ENCODE results near the gene KLHL40.

KLHL40 gene

GRCh38 chr3:42690766-42691680 is 5.7 kb downstream of the KLHL40 start:
- Histone ChIP-seq H3K9ac (ENCODE audit: low read depth, low read length, poor library complexity) (no peak overlapping the region), H3K27ac (replicated peaks; ENCODE audit: low read length) (no peak overlapping the region), H2BK15ac (ENCODE audit: low read length) (no peak overlapping the region), H4K8ac (ENCODE audit: low read depth, low read length) (no peak overlapping the region), H2AFZ (ENCODE audit: low read length) (no peak overlapping the region), H3K27me3 (ENCODE audit: control insufficient read depth in 3 of 3, insufficient read depth in 3 of 3, low read depth in 1 of 3, low read length in 3 of 3) (peaks cover 0 to 27% (median 0%) of the 10 kb centered on the region in 3 experiments), H3K9me3 (replicated peaks in 1 of 2; ENCODE audit: control insufficient read depth in 2 of 2, insufficient read depth in 1 of 2, low read depth in 1 of 2, low read length in 2 of 2) (no peaks in the 10 kb centered on the region), H2BK12ac (ENCODE audit: low read length) (no peak overlapping the region), H2AK5ac (ENCODE audit: low read depth, low read length) (no peak overlapping the region), H3K14ac (ENCODE audit: low read length) (no peak overlapping the region), H2BK120ac (ENCODE audit: low read depth, low read length) (no peak overlapping the region), H3K23ac (ENCODE audit: low read depth, low read length, poor library complexity) (no peak overlapping the region), H3K4me2 (ENCODE audit: insufficient read depth, low read length, poor library complexity, severe bottlenecking) (no peak overlapping the region), H3K4ac (ENCODE audit: low read length) (no peak overlapping the region), H3K79me1 (ENCODE audit: low read depth, low read length) (no peaks in the 10 kb centered on the region), H3K4me1 (ENCODE audit: control insufficient read depth in 2 of 2, insufficient read depth in 1 of 2, low read depth in 1 of 2, low read length in 2 of 2) (peaks cover 0 to 8% of the 10 kb centered on the region in 2 donors), H3K18ac (ENCODE audit: low read length) (peak overlapping the region; percentile 29), H4K91ac (ENCODE audit: low read depth, low read length, poor library complexity) (no peak overlapping the region), H2BK5ac (ENCODE audit: low read length) (no peak overlapping the region), H3K36me3 (replicated peaks in 1 of 2; ENCODE audit: control insufficient read depth in 2 of 2, insufficient read depth in 2 of 2, low read length in 2 of 2) (no peaks in the 10 kb centered on the region), H3K4me3 (ENCODE audit: low read length in 2 of 2) (no peak overlapping the region)
- WGBS, 2 donors (ENCODE audit: extremely low coverage in 2 of 2, insufficient read length in 2 of 2, insufficient replicate concordance in 1 of 2), result no CpG with 5 or more reads among the region's 10 CpGs
- no peak for DNase-seq (ENCODE audit: low spot score)

GRCh38 chr3:42691816-42692666 is 6.7 kb downstream of the KLHL40 start:
- no peak overlapping the region for H2BK5ac ChIP-seq (ENCODE audit: low read length)
- H3K4me2 ChIP-seq (ENCODE audit: insufficient read depth, low read length, poor library complexity, severe bottlenecking), result no peak overlapping the region
- no peak overlapping the region for H3K27ac ChIP-seq (replicated peaks; ENCODE audit: low read length)
- WGBS, 2 donors (ENCODE audit: extremely low coverage in 2 of 2, insufficient read length in 2 of 2, insufficient replicate concordance in 1 of 2), result no CpG with 5 or more reads among the region's 13 CpGs
- no peak for DNase-seq (ENCODE audit: low spot score)
- H2BK15ac ChIP-seq (ENCODE audit: low read length), result no peak overlapping the region
- H3K27me3 ChIP-seq (ENCODE audit: control insufficient read depth in 3 of 3, insufficient read depth in 3 of 3, low read depth in 1 of 3, low read length in 3 of 3), result peaks cover 0 to 31% (median 0%) of the 10 kb centered on the region in 3 experiments
- H2AK5ac ChIP-seq (ENCODE audit: low read depth, low read length), result peak overlapping the region; percentile 23
- no peak overlapping the region for H4K91ac ChIP-seq (ENCODE audit: low read depth, low read length, poor library complexity)
- H3K23ac ChIP-seq (ENCODE audit: low read depth, low read length, poor library complexity), result peak overlapping the region; percentile 21
- no peaks in the 10 kb centered on the region for H3K36me3 ChIP-seq (replicated peaks in 1 of 2; ENCODE audit: control insufficient read depth in 2 of 2, insufficient read depth in 2 of 2, low read length in 2 of 2)
- no peak overlapping the region for H2AFZ ChIP-seq (ENCODE audit: low read length)
- no peaks in the 10 kb centered on the region for H3K9me3 ChIP-seq (replicated peaks in 1 of 2; ENCODE audit: control insufficient read depth in 2 of 2, insufficient read depth in 1 of 2, low read depth in 1 of 2, low read length in 2 of 2)
- H4K8ac ChIP-seq (ENCODE audit: low read depth, low read length), result no peak overlapping the region
- no peak overlapping the region for H3K4ac ChIP-seq (ENCODE audit: low read length)
- no peaks in the 10 kb centered on the region for H3K79me1 ChIP-seq (ENCODE audit: low read depth, low read length)
- H3K4me1 ChIP-seq (ENCODE audit: control insufficient read depth in 2 of 2, insufficient read depth in 1 of 2, low read depth in 1 of 2, low read length in 2 of 2), result peaks cover 0 to 8% of the 10 kb centered on the region in 2 donors
- H3K4me3 ChIP-seq (ENCODE audit: low read length in 2 of 2), result no peak overlapping the region
- H2BK12ac ChIP-seq (ENCODE audit: low read length), result no peak overlapping the region
- peak overlapping the region; percentile 40 for H3K18ac ChIP-seq (ENCODE audit: low read length)
- no peak overlapping the region for H3K14ac ChIP-seq (ENCODE audit: low read length)
- H2BK120ac ChIP-seq (ENCODE audit: low read depth, low read length), result no peak overlapping the region
- H3K9ac ChIP-seq (ENCODE audit: low read depth, low read length, poor library complexity), result no peak overlapping the region

GRCh38 chr3:42692667-42693529 is 7.6 kb downstream of the KLHL40 start:
- H3K27ac ChIP-seq (replicated peaks; ENCODE audit: low read length), result no peak overlapping the region
- H3K4me1 ChIP-seq (ENCODE audit: control insufficient read depth in 2 of 2, insufficient read depth in 1 of 2, low read depth in 1 of 2, low read length in 2 of 2), result peaks cover 0 to 8% of the 10 kb centered on the region in 2 donors
- no peaks in the 10 kb centered on the region for H3K9me3 ChIP-seq (replicated peaks in 1 of 2; ENCODE audit: control insufficient read depth in 2 of 2, insufficient read depth in 1 of 2, low read depth in 1 of 2, low read length in 2 of 2)
- no peak overlapping the region for H3K9ac ChIP-seq (ENCODE audit: low read depth, low read length, poor library complexity)
- no CpG with 5 or more reads among the region's 17 CpGs for WGBS, 2 donors (ENCODE audit: extremely low coverage in 2 of 2, insufficient read length in 2 of 2, insufficient replicate concordance in 1 of 2)
- no peaks in the 10 kb centered on the region for H3K36me3 ChIP-seq (replicated peaks in 1 of 2; ENCODE audit: control insufficient read depth in 2 of 2, insufficient read depth in 2 of 2, low read length in 2 of 2)
- H3K27me3 ChIP-seq (ENCODE audit: control insufficient read depth in 3 of 3, insufficient read depth in 3 of 3, low read depth in 1 of 3, low read length in 3 of 3), result peaks cover 0 to 35% (median 0%) of the 10 kb centered on the region in 3 experiments
- no peak overlapping the region for H3K4me2 ChIP-seq (ENCODE audit: insufficient read depth, low read length, poor library complexity, severe bottlenecking)
- H2BK15ac ChIP-seq (ENCODE audit: low read length), result no peak overlapping the region
- H4K8ac ChIP-seq (ENCODE audit: low read depth, low read length), result no peak overlapping the region
- H3K23ac ChIP-seq (ENCODE audit: low read depth, low read length, poor library complexity), result peak overlapping the region; percentile 21
- H2BK12ac ChIP-seq (ENCODE audit: low read length), result no peak overlapping the region
- no peak overlapping the region for H3K4me3 ChIP-seq (ENCODE audit: low read length in 2 of 2)
- peak overlapping the region; percentile 23 for H2AK5ac ChIP-seq (ENCODE audit: low read depth, low read length)
- no peak overlapping the region for H2BK5ac ChIP-seq (ENCODE audit: low read length)
- no peak overlapping the region for H3K18ac ChIP-seq (ENCODE audit: low read length)
- no peak overlapping the region for H3K4ac ChIP-seq (ENCODE audit: low read length)
- H3K14ac ChIP-seq (ENCODE audit: low read length), result no peak overlapping the region
- no peak overlapping the region for H4K91ac ChIP-seq (ENCODE audit: low read depth, low read length, poor library complexity)
- DNase-seq (ENCODE audit: low spot score), result no peak
- no peaks in the 10 kb centered on the region for H3K79me1 ChIP-seq (ENCODE audit: low read depth, low read length)
- no peak overlapping the region for H2BK120ac ChIP-seq (ENCODE audit: low read depth, low read length)
- no peak overlapping the region for H2AFZ ChIP-seq (ENCODE audit: low read length)

Measured in neuronal stem cell (in vitro differentiated cells).